Fibroblast of lung (primary cell): ENCODE data around the gene CELF2.
"Not testable (repeated sequence)": the region's sequence is repeated elsewhere in the genome, so short reads cannot be mapped to it uniquely, and the experiment has no call there.

Source experiments
- EZH2 ChIP-seq: IDR thresholded peaks from 2 replicates; pipeline ENCODE4 v1.5.1; 2012; ENCODE audit warnings: low read length, control low read depth, mild to moderate bottlenecking; ENCODE audit errors: missing control alignments
- TF ChIP-seq, protein P1 (sequence below), 2 donors: IDR thresholded peaks in 1 of 2; conservative IDR thresholded peaks in 1 of 2; 1 replicate in 1 of 2; 2 replicates in 1 of 2; pipeline ENCODE4 v1.5.1; 2011 to 2012; ENCODE audit warnings: low read length in 2 of 2, control low read depth in 1 of 2, inconsistent platforms in 1 of 2, low read depth in 1 of 2, mild to moderate bottlenecking in 1 of 2

DNA sequence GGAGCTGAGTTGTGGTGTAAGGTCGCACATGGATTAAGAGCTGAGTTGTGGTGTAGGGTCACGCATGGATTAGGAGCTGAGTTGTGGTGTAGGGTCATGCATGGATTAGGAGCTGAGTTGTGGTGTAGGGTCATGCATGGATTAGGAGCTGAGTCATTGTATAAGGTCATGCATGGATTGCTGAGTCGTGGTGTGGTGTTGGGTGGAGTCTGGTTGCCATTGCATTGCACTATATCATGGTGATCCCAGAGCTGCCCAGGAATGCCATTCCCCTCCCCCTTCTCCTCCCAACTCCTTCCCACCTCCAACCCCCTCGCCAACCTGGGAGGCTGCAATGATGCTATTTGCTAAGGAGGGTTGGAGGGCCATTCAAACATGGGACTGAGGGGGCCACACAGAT, 349.2 kb downstream of the CELF2 start:
- TF ChIP-seq, protein P1, sequence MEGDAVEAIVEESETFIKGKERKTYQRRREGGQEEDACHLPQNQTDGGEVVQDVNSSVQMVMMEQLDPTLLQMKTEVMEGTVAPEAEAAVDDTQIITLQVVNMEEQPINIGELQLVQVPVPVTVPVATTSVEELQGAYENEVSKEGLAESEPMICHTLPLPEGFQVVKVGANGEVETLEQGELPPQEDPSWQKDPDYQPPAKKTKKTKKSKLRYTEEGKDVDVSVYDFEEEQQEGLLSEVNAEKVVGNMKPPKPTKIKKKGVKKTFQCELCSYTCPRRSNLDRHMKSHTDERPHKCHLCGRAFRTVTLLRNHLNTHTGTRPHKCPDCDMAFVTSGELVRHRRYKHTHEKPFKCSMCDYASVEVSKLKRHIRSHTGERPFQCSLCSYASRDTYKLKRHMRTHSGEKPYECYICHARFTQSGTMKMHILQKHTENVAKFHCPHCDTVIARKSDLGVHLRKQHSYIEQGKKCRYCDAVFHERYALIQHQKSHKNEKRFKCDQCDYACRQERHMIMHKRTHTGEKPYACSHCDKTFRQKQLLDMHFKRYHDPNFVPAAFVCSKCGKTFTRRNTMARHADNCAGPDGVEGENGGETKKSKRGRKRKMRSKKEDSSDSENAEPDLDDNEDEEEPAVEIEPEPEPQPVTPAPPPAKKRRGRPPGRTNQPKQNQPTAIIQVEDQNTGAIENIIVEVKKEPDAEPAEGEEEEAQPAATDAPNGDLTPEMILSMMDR (conservative IDR thresholded peaks at IDR 0.05 in 1 of 2, IDR thresholded peaks at IDR 0.05 in 1 of 2; ENCODE audit: low read depth in 1 of 2, low read length in 2 of 2): not testable (repeated sequence)
- not testable (repeated sequence) for TF ChIP-seq EZH2
